HEK293 (cell line): ENCODE measurements around the gene DHX9.

Experiments used
- CTCF ChIP-seq: fragments of 450-650 bp; formaldehyde crosslinking; IDR thresholded peaks from 2 replicates; pipeline ENCODE4 v1.5.1; 2016; ENCODE audit warnings: missing biosample characterization, missing genetic modification characterization
- EGR2 ChIP-seq: fragments of 450-650 bp; formaldehyde crosslinking; IDR thresholded peaks from 2 replicates; pipeline ENCODE4 v1.5.1; 2016; ENCODE audit warnings: low read depth, missing biosample characterization, missing genetic modification characterization
- ELK4 ChIP-seq: IDR thresholded peaks from 2 replicates; pipeline ENCODE4 v1.6.1; 2011; ENCODE audit warnings: mild to moderate bottlenecking, low read depth, low read length, borderline replicate concordance
- PRDM1 ChIP-seq: fragments of 450-650 bp; formaldehyde crosslinking; IDR thresholded peaks from 2 replicates; pipeline ENCODE4; 2016; ENCODE audit warnings: missing biosample characterization, missing genetic modification characterization
- ZEB2 ChIP-seq: fragments of 450-650 bp; formaldehyde crosslinking; IDR thresholded peaks from 2 replicates; pipeline ENCODE4 v1.5.1; 2016; ENCODE audit warnings: missing biosample characterization, missing genetic modification characterization
- ZFP41 ChIP-seq: fragments of 450-650 bp; formaldehyde crosslinking; IDR thresholded peaks from 2 replicates; pipeline ENCODE4 v1.5.1; 2016; ENCODE audit warnings: missing biosample characterization, missing genetic modification characterization, borderline replicate concordance
- ZNF114 ChIP-seq: fragments of 450-650 bp; formaldehyde crosslinking; IDR thresholded peaks from 2 replicates; pipeline ENCODE4 v1.5.0; 2017; ENCODE audit warnings: missing biosample characterization, missing genetic modification characterization
- ZNF223 ChIP-seq: fragments of 450-650 bp; formaldehyde crosslinking; IDR thresholded peaks from 2 replicates; pipeline ENCODE4 v1.5.1; 2016; ENCODE audit warnings: missing biosample characterization, missing genetic modification characterization
- ZNF37A ChIP-seq: fragments of 450-650 bp; IDR thresholded peaks from 2 replicates; pipeline ENCODE4 v1.5.1; 2018; ENCODE audit warnings: missing biosample characterization, missing genetic modification characterization
- ZNF473 ChIP-seq: fragments of 450-650 bp; formaldehyde crosslinking; IDR thresholded peaks from 2 replicates; pipeline ENCODE4 v1.5.1; 2017; ENCODE audit warnings: missing biosample characterization, missing genetic modification characterization
- ZNF513 ChIP-seq: fragments of 450-650 bp; IDR thresholded peaks from 2 replicates; pipeline ENCODE4 v1.5.1; 2018; ENCODE audit warnings: missing biosample characterization, missing genetic modification characterization
- ZNF629 ChIP-seq: fragments of 450-650 bp; formaldehyde crosslinking; IDR thresholded peaks from 2 replicates; pipeline ENCODE4 v1.5.1; 2017; ENCODE audit warnings: missing biosample characterization, missing genetic modification characterization
- ZNF639 ChIP-seq: fragments of 450-650 bp; formaldehyde crosslinking; IDR thresholded peaks from 2 replicates; pipeline ENCODE4 v1.5.1; 2016; ENCODE audit warnings: missing biosample characterization, missing genetic modification characterization
- ZNF692 ChIP-seq: fragments of 450-650 bp; formaldehyde crosslinking; IDR thresholded peaks from 2 replicates; pipeline ENCODE4 v1.5.1; 2016; ENCODE audit warnings: missing biosample characterization, missing genetic modification characterization

- no peak for TF ChIP-seq ZNF473 (tag by site-specific recombination)
- TF ChIP-seq ZNF513 (tag by site-specific recombination): no peak
- TF ChIP-seq CTCF (tag by site-specific recombination): no peak
- TF ChIP-seq ZNF629 (tag by site-specific recombination): no peak
- TF ChIP-seq ZNF37A (tag by site-specific recombination): no peak
- TF ChIP-seq PRDM1 (tag by site-specific recombination): no peak
- TF ChIP-seq ZNF692 (tag by site-specific recombination): no peak
- no peak for TF ChIP-seq ZNF639
- TF ChIP-seq ZNF114 (tag by site-specific recombination): no peak
- no peak for TF ChIP-seq ELK4
- no peak for TF ChIP-seq ZFP41
- no peak for TF ChIP-seq EGR2 (tag by site-specific recombination)
- TF ChIP-seq ZNF223 (tag by site-specific recombination): no peak
- no peak for TF ChIP-seq ZEB2 (tag by site-specific recombination)
Observed at GRCh38 chr1:182857212-182857611, 18.1 kb downstream of the DHX9 start.
